ENCODE results near the gene SHH.

SHH gene

DNA sequence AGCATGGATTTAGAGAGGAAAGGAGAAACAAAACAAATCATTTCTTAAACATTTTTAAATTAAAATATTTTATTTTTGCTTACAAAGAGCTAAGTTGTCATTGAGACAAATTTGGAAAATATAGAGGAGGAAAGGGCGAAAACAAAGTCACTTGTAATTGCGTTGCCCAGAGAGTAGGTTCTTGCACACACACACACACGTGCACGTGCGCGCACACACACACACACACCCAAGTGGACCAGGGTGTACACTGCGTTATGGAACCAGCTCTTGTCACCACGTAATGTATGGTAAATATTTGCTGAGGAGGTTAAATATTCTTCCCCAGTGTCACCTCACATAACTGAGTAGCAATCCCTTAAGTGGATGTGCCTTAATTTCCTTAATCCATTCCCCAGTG lies 21.6 kb downstream of the SHH start:
- peak; percentile 18 for DNase-seq

- no peak for DNase-seq
These were observed 23.1 kb downstream of the SHH start for GRCh38 chr7:155789001-155789725.

- DNase-seq, result no peak
These were observed 23.7 kb downstream of the SHH start for GRCh38 chr7:155788616-155789000.

- DNase-seq, result peak; percentile 28
These were observed 25.0 kb downstream of the SHH start for GRCh38 chr7:155787171-155787851.

GRCh38 chr7:155786491-155786890 lies 25.8 kb downstream of the SHH start:
- DNase-seq, result no peak

DNA sequence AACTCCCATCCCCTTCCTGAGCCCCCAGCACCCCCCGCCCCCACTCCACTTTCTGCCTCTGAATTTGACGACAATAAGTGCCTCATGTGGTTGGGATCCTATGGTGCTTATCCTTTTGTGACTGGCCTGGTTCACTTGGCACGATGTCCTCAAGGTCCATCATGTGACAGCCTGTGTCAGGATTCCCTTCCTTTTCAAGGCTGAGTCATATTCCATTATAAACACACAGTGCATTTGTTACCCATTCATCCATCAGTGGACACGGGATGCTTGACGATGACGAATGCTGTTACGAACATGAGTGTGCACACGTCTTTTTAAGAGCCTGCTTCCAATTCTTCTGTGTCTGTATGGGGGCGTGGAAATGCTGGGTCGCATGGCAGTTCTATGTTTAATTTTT lies 26.7 kb downstream of the SHH start:
- DNase-seq, result no peak

GRCh38 chr7:155782466-155782865 lies 29.8 kb downstream of the SHH start:
- no peak for DNase-seq

DNA sequence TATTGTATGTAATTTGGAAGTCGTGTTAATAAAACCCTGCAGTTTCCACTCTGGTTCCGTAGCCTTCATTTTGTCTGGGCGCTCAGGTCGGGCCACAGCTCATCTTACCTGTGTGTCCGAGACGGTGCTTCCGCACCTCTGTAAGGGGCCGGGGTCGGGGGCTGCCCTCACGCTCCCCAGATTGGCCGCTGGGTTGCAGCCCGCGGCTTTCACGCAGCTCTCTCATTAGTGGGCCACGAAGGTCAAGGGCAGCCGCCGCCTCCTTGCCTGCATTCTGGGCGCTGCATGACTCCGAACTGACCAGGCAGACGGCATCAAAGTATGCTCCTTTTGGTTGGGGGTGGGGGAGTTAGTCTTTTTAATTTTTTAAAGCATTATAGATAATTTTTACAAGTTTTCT lies 30.8 kb downstream of the SHH start:
- no peak for DNase-seq

GRCh38 chr7:155780884-155781283 lies 31.4 kb downstream of the SHH start:
- no peak for DNase-seq

GRCh38 chr7:155778349-155778748 lies 33.9 kb downstream of the SHH start:
- DNase-seq, result no peak

DNA sequence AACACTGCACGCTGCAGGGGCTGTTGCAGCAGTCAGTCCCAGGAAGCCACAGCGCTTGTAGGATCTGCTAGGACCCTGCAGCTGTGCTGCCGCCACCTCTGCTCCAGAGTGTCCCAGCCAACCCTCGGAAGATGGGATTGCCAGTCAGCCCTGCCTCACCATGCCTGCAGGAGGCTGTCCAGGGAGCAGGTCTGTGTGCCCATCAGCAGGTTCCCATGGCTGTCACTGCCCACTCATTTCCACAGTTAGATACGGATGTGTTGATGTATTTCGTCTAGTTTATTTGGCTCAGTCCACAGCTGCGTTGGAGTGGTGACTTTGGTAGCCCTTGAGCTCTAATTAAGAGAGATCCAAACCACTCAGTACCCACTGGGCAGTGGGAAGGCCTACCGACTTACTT lies 35.7 kb downstream of the SHH start:
- no peak for DNase-seq

DNA sequence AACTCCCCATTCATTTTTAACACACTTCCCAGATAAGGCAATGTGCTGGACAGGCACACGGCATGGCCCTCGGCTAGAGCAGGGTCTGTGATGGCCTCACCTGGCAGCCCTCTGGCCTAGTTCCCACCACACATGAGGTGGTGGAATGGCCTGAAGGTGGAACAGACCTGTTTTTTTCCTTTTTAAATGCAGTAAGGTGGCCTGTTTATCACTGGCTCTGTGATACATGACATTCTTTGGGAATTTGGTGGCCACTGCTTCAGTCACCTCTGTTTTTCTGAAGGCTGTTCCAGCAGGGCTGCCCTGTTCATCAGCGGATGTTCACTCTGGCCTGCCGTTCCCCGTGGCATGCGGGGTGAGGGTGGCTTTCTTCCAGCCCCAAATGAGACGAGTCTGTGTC lies 36.6 kb downstream of the SHH start:
- no peak for DNase-seq

- no peak for DNase-seq
These were observed 37.3 kb downstream of the SHH start for GRCh38 chr7:155774947-155775346.

GRCh38 chr7:155773531-155773930 lies 38.7 kb downstream of the SHH start:
- DNase-seq, result no peak

DNA sequence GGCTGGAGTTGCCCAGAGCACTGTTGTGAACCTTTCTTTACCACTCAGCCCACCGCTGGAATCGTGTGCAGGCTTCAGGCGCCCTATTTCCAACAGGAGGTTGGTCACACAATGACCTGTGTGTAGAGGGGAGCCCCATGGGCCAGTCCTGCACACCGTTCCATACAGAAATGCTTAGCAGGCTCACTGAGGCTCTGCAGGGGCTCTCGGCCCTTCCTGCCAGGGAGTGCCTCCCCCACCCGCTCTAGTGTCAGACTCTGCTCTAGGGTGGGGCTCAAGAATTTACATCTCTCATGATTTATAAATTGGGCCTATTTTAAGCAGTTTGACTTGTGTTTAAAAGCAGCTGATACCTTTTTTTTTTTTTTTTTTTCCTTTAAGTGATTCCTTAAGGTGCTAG lies 42.0 kb downstream of the SHH start:
- no peak for DNase-seq

DNA sequence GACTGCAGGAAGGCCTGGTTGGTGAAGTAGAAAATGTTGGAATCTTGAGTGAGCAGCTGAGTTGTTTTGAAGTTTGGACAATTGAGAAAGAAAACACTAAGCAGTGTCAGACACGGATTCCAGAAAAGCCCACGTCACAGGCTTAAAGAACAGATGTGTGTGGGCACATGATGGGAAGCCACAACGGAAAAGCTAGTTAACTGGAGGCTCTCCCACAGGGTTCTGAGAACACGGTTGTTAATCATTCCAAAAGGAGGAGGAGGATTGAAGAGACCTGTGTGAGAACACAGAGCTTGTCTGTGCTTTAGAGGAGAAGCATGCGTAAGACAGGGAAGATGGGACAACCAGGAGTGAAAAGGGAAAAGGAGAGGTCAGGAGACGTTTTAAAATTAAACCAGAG lies 42.6 kb downstream of the SHH start:
- no peak for DNase-seq

GRCh38 chr7:155766966-155767916 lies 45.0 kb downstream of the SHH start:
- no peak for DNase-seq

DNA sequence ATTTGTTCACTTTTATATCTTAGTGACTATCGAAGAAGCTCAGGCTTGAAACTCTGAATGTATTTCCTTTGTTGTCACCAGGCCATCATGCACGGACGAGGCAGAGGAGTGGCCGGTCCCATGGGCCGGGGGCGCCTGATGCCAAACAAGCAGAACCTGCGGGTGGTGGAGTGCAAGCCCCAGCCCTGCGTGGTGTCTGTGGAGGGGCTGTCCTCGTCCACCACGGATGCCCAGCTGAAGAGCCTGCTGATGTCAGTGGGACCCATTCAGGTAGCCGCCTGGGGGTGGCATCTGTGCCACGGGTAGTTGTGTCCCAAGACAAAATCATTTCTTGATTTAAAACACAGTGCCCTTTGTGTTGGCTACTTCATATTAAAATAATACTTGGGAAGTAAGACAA lies 45.9 kb downstream of the SHH start:
- no peak for DNase-seq

- DNase-seq, result no peak
These were observed 46.8 kb downstream of the SHH start for GRCh38 chr7:155765458-155765857.

- DNase-seq, result no peak
These were observed 47.8 kb downstream of the SHH start for GRCh38 chr7:155764438-155764793.

GRCh38 chr7:155763691-155764437 lies 48.4 kb downstream of the SHH start:
- DNase-seq, result no peak

DNA sequence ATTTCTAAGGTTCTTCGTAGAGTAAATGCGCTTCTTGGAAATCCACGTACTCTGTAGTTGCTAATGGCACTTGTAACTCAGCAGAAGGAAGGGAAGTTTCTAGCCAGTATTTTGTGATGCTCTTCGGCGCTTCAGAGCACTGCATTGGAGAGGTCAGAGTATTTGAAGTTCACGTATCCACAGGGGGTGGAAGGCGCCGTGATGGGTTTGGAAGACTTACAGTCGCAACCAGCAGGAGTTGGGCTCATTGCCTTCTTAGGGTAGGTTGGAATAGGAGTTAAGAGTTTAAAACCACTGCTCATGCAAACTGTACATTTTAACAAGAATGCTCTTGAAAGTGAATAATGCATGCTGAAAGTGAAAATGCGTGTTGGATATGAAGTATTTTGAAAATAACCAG lies 49.1 kb downstream of the SHH start:
- DNase-seq, result no peak

DNA sequence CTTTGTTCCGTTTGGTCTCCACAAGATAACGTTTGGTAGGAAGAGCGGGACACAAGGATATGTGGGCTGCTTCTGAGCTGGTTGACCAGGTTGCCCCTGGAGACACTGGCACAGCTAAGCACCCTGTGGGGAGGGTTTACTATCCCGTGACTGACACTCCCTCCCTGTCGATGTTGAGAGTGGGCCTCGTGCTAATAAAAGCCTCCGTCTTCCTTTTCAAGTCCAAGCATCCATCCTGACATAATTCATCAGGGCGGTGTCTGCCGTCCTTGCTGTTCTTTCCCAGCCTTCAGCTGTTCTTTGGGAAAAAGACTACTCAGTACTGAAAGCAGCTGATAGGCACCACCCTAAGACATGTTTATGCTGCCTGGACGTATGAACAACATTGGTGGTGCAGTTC lies 49.6 kb downstream of the SHH start:
- no peak for DNase-seq
